OCI-LY3 (cell line): ENCODE results near the gene RNF145.

ENCODE experiments used
- EZH2phosphoT487 ChIP-seq: fragments of 200-600 bp; shearing (Covaris generic); IDR thresholded peaks from 2 replicates; pipeline ENCODE4 v1.6.1; 2018; ENCODE audit warnings: antibody characterized with exemption, mixed run types, low read depth
- TF ChIP-seq, protein P1 (sequence below): fragments of 200-600, 300-600 bp; sonication (generic); IDR thresholded peaks from 2 replicates; pipeline ENCODE4 v1.5.1; 2014; ENCODE audit warnings: antibody characterized with exemption, low read length, low read depth

DNA sequence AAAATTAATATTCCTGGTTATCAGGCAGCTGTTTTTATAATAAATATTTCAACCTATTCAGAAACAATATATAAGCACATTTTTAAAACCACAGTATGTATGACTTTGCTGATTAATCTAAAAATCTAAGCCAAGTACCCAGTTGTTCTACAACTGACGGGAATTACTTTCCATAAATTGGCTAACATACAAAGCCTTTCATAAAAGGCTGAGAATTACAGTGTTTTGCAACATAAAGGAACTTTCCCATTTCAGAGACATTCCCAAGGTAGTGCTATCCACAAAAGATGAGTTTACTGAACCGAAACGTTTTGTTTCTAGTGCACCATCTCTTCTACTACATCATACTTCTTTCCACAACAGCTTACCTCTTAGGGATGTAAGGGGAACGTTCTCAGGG is 7.2 kb downstream of the RNF145 start:
- TF ChIP-seq, protein P1, sequence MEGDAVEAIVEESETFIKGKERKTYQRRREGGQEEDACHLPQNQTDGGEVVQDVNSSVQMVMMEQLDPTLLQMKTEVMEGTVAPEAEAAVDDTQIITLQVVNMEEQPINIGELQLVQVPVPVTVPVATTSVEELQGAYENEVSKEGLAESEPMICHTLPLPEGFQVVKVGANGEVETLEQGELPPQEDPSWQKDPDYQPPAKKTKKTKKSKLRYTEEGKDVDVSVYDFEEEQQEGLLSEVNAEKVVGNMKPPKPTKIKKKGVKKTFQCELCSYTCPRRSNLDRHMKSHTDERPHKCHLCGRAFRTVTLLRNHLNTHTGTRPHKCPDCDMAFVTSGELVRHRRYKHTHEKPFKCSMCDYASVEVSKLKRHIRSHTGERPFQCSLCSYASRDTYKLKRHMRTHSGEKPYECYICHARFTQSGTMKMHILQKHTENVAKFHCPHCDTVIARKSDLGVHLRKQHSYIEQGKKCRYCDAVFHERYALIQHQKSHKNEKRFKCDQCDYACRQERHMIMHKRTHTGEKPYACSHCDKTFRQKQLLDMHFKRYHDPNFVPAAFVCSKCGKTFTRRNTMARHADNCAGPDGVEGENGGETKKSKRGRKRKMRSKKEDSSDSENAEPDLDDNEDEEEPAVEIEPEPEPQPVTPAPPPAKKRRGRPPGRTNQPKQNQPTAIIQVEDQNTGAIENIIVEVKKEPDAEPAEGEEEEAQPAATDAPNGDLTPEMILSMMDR: no peak
- TF ChIP-seq EZH2phosphoT487: no peak
